Left renal cortex interstitium (tissue), 4 donors: ENCODE data around the gene MYO19. TPM values are rescaled to one million over a fixed set of nuclear protein-coding genes. Genes with fewer than 3 reads are reported as not detected.
"Not testable (repeated sequence)": the region's sequence is repeated elsewhere in the genome, so short reads cannot be mapped to it uniquely, and the experiment has no call there.

Experiments used
- DNase-seq, 4 donors: peaks; one replicate each; pipeline ENCODE4 v3.0.0-alpha.2; 2013; ENCODE audit warnings: low read depth in 4 of 4, low spot score in 2 of 4, missing footprints in 1 of 4
- polyA plus RNA-seq, 4 donors: library from polyadenylated mRNA; unstranded; fragments of 120-200 nt; gene quantifications; one replicate each; pipeline ENCODE4 v1.2.1, GENCODE V29; 2013; ENCODE audit not compliant: insufficient read length in 4 of 4

Gene MYO19
- polyA plus RNA-seq, 4 donors, result 28.7 to 70.9 (median 49.3) TPM

GRCh38 chr17:36532435-36532975 is 2.2 kb downstream of the MYO19 start:
- no peak for DNase-seq

- DNase-seq, result no peak
These were observed 5.5 kb downstream of the MYO19 start for GRCh38 chr17:36529121-36529520.

- DNase-seq, result no peak
These were observed 6.9 kb downstream of the MYO19 start for GRCh38 chr17:36527621-36528250.

GRCh38 chr17:36525888-36526287 is 8.8 kb downstream of the MYO19 start:
- DNase-seq, result no peak

GRCh38 chr17:36525113-36525512 is 9.6 kb downstream of the MYO19 start:
- DNase-seq, result no peak

GRCh38 chr17:36524428-36524876 is 10.2 kb downstream of the MYO19 start:
- no peak for DNase-seq

- DNase-seq, result no peak
These were observed 11.6 kb downstream of the MYO19 start for GRCh38 chr17:36523113-36523512.

GRCh38 chr17:36515837-36516236 is 18.8 kb downstream of the MYO19 start:
- no peak for DNase-seq

GRCh38 chr17:36514856-36515255 is 19.8 kb downstream of the MYO19 start:
- no peak for DNase-seq

GRCh38 chr17:36512641-36513040 is 22.0 kb downstream of the MYO19 start:
- DNase-seq, result no peak

GRCh38 chr17:36511216-36511615 is 23.5 kb downstream of the MYO19 start:
- no peak for DNase-seq

- DNase-seq, result no peak
These were observed 24.0 kb downstream of the MYO19 start for GRCh38 chr17:36510636-36511035.

- no peak for DNase-seq
These were observed 25.2 kb downstream of the MYO19 start for GRCh38 chr17:36509272-36509985.

GRCh38 chr17:36508439-36508838 is 26.2 kb downstream of the MYO19 start:
- DNase-seq, result not testable (repeated sequence)

- DNase-seq, result no peak
These were observed 27.4 kb downstream of the MYO19 start for GRCh38 chr17:36507266-36507665.

- no peak for DNase-seq
These were observed 27.8 kb downstream of the MYO19 start for GRCh38 chr17:36506831-36507230.

GRCh38 chr17:36506249-36506826 is 28.3 kb downstream of the MYO19 start:
- DNase-seq, result no peak

GRCh38 chr17:36505171-36505570 is 29.5 kb downstream of the MYO19 start:
- DNase-seq, result no peak

GRCh38 chr17:36504156-36504545 is 30.5 kb downstream of the MYO19 start:
- DNase-seq, result no peak

GRCh38 chr17:36503456-36504155 is 31.1 kb downstream of the MYO19 start:
- no peak for DNase-seq

GRCh38 chr17:36501963-36502362 is 32.7 kb downstream of the MYO19 start:
- DNase-seq, result no peak
